Testis (tissue), 3 donors: ENCODE results near the gene AP1S2. TPM values are rescaled to one million over a fixed set of nuclear protein-coding genes. Genes with fewer than 3 reads are reported as not detected.
"Not testable (repeated sequence)": the region's sequence is repeated elsewhere in the genome, so short reads cannot be mapped to it uniquely, and the experiment has no call there.

Experiments used
- DNase-seq: peaks from one replicate; pipeline ENCODE4 v3.0.0-alpha.2; 2019
- H3K27ac ChIP-seq, 2 donors: fragments of 200-600 bp; sonication (generic); one replicate each; pipeline ENCODE4 v1.5.1; 2019
- H3K27me3 ChIP-seq: fragments of 200-600 bp; sonication (generic); one replicate; pipeline ENCODE4 v1.5.1; 2019
- H3K36me3 ChIP-seq: fragments of 200-600 bp; sonication (generic); one replicate; pipeline ENCODE4 v1.5.1; 2017; ENCODE audit warnings: low read depth; ENCODE audit errors: missing control alignments
- H3K4me1 ChIP-seq: fragments of 200-600 bp; sonication (generic); one replicate; pipeline ENCODE4 v1.5.1; 2019
- H3K4me3 ChIP-seq, 2 donors: fragments of 200-600 bp; sonication (generic); one replicate each; pipeline ENCODE4 v1.5.1; 2017 to 2019
- H3K9me3 ChIP-seq: fragments of 200-600 bp; sonication (generic); one replicate; pipeline ENCODE4 v1.5.1; 2017
- CTCF ChIP-seq, 3 experiments: fragments of 450-650 bp in 2 of 3; fragments of 200-600 bp in 1 of 3; sonication (generic) in 1 of 3; IDR thresholded peaks; one replicate each; pipeline ENCODE4 v1.5.1; 2016 to 2019; ENCODE audit warnings: antibody characterized with exemption in 3 of 3, mild to moderate bottlenecking in 2 of 3, moderate library complexity in 1 of 3
- POLR2A ChIP-seq: fragments of 450-650 bp; IDR thresholded peaks from one replicate; pipeline ENCODE4 v1.6.1; 2017; ENCODE audit warnings: antibody characterized with exemption, mild to moderate bottlenecking, moderate library complexity
- WGBS, 2 donors: methylation state at CpG; one replicate each; pipeline ENCODE4 v1.1.5; 2018; 5-methylcytosine and 5-hydroxymethylcytosine counted together
- intact Hi-C: fragments of 100-400 bp; cut with DNase I; formaldehyde crosslinking; loops from one replicate; pipeline ENCODE4 v1.15.1; 2023; ENCODE audit warnings: low total_unique reads
- polyA plus RNA-seq: library from polyadenylated mRNA; stranded (reverse); fragments of 350-450 nt; fragmentation: Illumina TruSeq; extraction: RNeasy Lipid Tissue Mini Kit (QIAGEN cat#74804); gene quantifications from one replicate; pipeline ENCODE4 v1.2.3, GENCODE V29; 2014; ENCODE audit warnings: low read depth, low replicate concordance; ENCODE audit not compliant: insufficient read depth
- total RNA-seq, 2 donors: library from RNA; depleted of rRNA; stranded (reverse); fragments of >200 nt; gene quantifications; one replicate each; pipeline ENCODE4 v1.2.3, GENCODE V29; 2016

The AP1S2 gene
- total and polyA plus RNA-seq, 3 donors from 2014 or later = 60.8 to 107 (median 69.8) TPM

GRCh38 chrX:15838017-15838416 is 16.6 kb downstream of the AP1S2 start:
- no peaks in the 10 kb centered on the region for H3K9me3 ChIP-seq
- WGBS, 2 donors = 95 to 100% methylated on average over 2 to 3 of the region's 3 CpGs
- no peak for DNase-seq
- no peaks in the 10 kb centered on the region for H3K36me3 ChIP-seq
- H3K4me1 ChIP-seq = no peaks in the 10 kb centered on the region
- H3K27ac ChIP-seq = no peak overlapping the region
- TF ChIP-seq CTCF (IDR thresholded peaks at IDR 0.05) (no peak), POLR2A (no peak)
- H3K4me3 ChIP-seq = no peak overlapping the region
- no peaks in the 10 kb centered on the region for H3K27me3 ChIP-seq
- intact Hi-C loops = no loop called here

- no peak for DNase-seq
- no peak for TF ChIP-seq CTCF (IDR thresholded peaks at IDR 0.05)
- no peak for TF ChIP-seq POLR2A
- no peak overlapping the region for H3K4me3 ChIP-seq
- H3K27ac ChIP-seq = no peak overlapping the region
- WGBS, 2 donors = 70 to 78% methylated on average over 5 of the region's 5 CpGs
- H3K9me3 ChIP-seq = no peaks in the 10 kb centered on the region
- H3K27me3 ChIP-seq = no peaks in the 10 kb centered on the region
- intact Hi-C loops = no loop called here
- H3K36me3 ChIP-seq = no peaks in the 10 kb centered on the region
- H3K4me1 ChIP-seq = no peaks in the 10 kb centered on the region
These were observed 19.6 kb downstream of the AP1S2 start for GRCh38 chrX:15834827-15835595.

- no peaks in the 10 kb centered on the region for H3K27me3 ChIP-seq
- intact Hi-C loops = no loop called here
- TF ChIP-seq CTCF (IDR thresholded peaks at IDR 0.05) = no peak
- TF ChIP-seq POLR2A = no peak
- no peak for DNase-seq
- no peak overlapping the region for H3K27ac ChIP-seq
- no peaks in the 10 kb centered on the region for H3K36me3 ChIP-seq
- 61 to 67% methylated on average over 3 of the region's 3 CpGs for WGBS, 2 donors
- H3K4me3 ChIP-seq = no peak overlapping the region
- no peaks in the 10 kb centered on the region for H3K9me3 ChIP-seq
- H3K4me1 ChIP-seq = no peaks in the 10 kb centered on the region
These were observed 20.6 kb downstream of the AP1S2 start for GRCh38 chrX:15834053-15834452.

- DNase-seq, H3K9me3 ChIP-seq, H3K27ac ChIP-seq, H3K4me1 ChIP-seq, H3K36me3 ChIP-seq, H3K27me3 ChIP-seq, intact Hi-C loops, H3K4me3 ChIP-seq: not testable (repeated sequence)
- 29% methylated on average over 1 of the region's 2 CpGs; no CpG with 5 or more reads in 1 of the 2 donors for WGBS, 2 donors
These were observed 23.3 kb downstream of the AP1S2 start for GRCh38 chrX:15831347-15831746.

GRCh38 chrX:15829217-15829616 is 25.4 kb downstream of the AP1S2 start:
- TF ChIP-seq POLR2A = no peak
- TF ChIP-seq CTCF (IDR thresholded peaks at IDR 0.05) = no peak
- H3K36me3 ChIP-seq = no peaks in the 10 kb centered on the region
- no peaks in the 10 kb centered on the region for H3K4me1 ChIP-seq
- intact Hi-C loops = no loop called here
- DNase-seq = no peak
- H3K9me3 ChIP-seq = no peaks in the 10 kb centered on the region
- no peak overlapping the region for H3K4me3 ChIP-seq
- no peak overlapping the region for H3K27ac ChIP-seq
- no peaks in the 10 kb centered on the region for H3K27me3 ChIP-seq
- 56 to 71% methylated on average over 1 of the region's 1 CpG for WGBS, 2 donors
